ENCODE data around the gene MCF2L. TPM values are rescaled to one million over a fixed set of nuclear protein-coding genes. Genes with fewer than 3 reads are reported as not detected.

The MCF2L gene
- total RNA-seq, 1 experiment from 2014 or later, result 5.8 TPM

DNA sequence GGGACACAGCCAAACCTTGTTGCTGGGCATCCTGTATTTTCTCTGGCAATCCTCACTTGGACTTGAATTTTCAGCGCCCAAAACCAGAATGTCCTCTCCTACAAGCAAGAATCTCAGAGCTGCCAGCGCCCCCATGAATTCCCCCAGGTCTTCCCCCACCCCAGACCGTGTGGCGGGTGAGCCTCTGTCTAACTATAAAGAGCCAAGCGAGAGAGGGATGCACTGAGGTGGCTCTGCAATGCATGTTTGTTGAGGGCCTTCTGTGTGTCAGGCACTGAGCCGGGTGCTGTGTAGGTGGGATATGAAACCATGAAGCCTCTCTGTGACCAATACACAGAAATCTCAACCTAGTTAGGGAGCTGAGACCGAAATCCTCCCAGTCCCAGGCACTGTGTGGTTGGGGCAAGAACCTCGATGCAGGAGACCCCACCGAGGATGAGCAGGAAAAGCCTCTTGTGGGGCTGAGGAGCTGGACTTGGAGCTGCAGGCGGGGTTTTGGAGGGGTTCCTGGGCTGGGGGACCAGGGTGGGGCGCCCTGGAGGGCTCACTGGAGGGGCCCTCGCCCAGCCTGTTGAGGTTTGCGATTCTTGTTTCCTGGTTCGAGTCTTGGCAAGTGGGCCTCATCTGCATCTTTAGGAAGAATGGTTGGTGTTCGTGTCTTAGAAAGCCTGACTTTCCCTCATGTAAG is 177.0 kb downstream of the MCF2L start:
- no peak overlapping the region for H3K4me3 ChIP-seq
- no peaks in the 10 kb centered on the region for H3K9me3 ChIP-seq
- no peak for DNase-seq
- no peaks in the 10 kb centered on the region for H3K27me3 ChIP-seq
- H3K36me3 ChIP-seq, result no peaks in the 10 kb centered on the region

DNA sequence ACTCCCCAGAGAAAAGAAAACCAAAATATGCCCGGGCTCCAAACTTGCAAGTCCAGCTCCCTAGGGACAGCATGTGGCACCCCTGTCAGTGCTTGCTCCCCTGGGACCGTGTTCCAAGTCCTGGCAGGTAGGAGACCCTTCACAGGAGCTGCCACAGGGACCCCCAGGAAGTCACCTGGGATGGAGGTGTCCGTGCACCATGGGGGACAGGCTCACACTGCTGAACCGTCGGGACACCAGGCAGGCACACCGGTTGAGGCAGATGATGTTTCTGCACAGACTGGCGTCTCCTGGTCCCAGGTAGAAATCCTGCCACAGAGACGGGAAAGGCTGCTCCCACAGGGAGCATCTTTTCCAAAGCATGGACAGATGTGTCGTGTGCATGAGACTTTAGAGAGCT is 177.7 kb downstream of the MCF2L start:
- no peak for DNase-seq
- Histone ChIP-seq H3K36me3 (no peaks in the 10 kb centered on the region), H3K9me3 (no peaks in the 10 kb centered on the region), H3K27me3 (no peaks in the 10 kb centered on the region), H3K4me3 (no peak overlapping the region)

DNA sequence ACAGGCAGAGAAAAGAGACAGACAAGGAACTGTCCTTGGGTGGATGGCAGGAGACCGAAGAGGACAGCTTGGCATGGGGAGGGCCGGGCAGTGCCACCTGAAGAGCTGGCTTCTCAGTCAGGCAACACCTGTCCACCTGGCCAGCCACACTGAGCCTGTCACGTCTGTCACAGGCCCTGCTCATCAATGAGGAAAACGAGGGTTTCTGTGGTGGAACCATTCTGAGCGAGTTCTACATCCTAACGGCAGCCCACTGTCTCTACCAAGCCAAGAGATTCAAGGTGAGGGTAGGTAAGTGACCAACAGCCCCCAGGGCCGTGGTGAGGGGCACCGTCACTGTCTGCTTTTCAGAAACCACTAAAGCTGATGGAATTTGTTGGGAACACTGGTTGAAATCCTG is 178.2 kb downstream of the MCF2L start:
- no peaks in the 10 kb centered on the region for H3K9me3 ChIP-seq
- no peak for DNase-seq
- H3K27me3 ChIP-seq, result no peaks in the 10 kb centered on the region
- no peaks in the 10 kb centered on the region for H3K36me3 ChIP-seq
- H3K4me3 ChIP-seq, result no peak overlapping the region

DNA sequence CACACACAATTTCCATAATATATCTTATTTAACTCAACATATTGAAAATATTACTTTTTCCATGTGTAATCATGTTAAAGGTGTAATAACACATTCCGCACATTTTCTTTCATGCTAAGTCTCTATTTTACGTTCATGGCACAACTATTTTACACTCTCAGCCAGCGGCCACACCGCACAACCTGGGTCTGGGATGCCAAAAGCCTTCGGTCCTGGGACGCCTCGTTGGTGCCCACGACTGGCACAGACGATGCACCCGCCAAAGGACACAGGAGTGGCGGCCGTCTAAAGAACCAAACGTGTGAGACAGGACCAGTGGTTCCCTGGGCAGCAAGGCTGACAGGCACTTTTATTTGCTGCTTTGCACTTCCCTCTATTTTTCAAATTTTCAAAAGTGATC is 179.4 kb downstream of the MCF2L start:
- H3K9me3 ChIP-seq, result no peaks in the 10 kb centered on the region
- no peak overlapping the region for H3K4me3 ChIP-seq
- H3K27me3 ChIP-seq, result no peaks in the 10 kb centered on the region
- no peaks in the 10 kb centered on the region for H3K36me3 ChIP-seq
- DNase-seq, result no peak

DNA sequence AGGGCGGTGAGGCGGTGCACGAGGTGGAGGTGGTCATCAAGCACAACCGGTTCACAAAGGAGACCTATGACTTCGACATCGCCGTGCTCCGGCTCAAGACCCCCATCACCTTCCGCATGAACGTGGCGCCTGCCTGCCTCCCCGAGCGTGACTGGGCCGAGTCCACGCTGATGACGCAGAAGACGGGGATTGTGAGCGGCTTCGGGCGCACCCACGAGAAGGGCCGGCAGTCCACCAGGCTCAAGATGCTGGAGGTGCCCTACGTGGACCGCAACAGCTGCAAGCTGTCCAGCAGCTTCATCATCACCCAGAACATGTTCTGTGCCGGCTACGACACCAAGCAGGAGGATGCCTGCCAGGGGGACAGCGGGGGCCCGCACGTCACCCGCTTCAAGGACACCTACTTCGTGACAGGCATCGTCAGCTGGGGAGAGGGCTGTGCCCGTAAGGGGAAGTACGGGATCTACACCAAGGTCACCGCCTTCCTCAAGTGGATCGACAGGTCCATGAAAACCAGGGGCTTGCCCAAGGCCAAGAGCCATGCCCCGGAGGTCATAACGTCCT is 180.0 kb downstream of the MCF2L start:
- no peak overlapping the region for H3K4me3 ChIP-seq
- H3K9me3 ChIP-seq, result no peaks in the 10 kb centered on the region
- no peak for DNase-seq
- H3K27me3 ChIP-seq, result no peaks in the 10 kb centered on the region
- H3K36me3 ChIP-seq, result no peaks in the 10 kb centered on the region

Other genes starting within 250 kb of the MCF2L start
- gene F7, start 136.6 kb downstream of the MCF2L start, total RNA-seq (2014; rRNA removed; shearing (Covaris generic); ENCODE audit: low replicate concordance), result not detected in 2 replicates
- not detected in 2 replicates for gene F10, start 153.6 kb downstream of the MCF2L start, total RNA-seq (2014; rRNA removed; shearing (Covaris generic); ENCODE audit: low replicate concordance)
- not detected in 2 replicates for gene PROZ, start 189.4 kb downstream of the MCF2L start, total RNA-seq (2014; rRNA removed; shearing (Covaris generic); ENCODE audit: low replicate concordance)
- 74.5 and 106 TPM in 2 replicates for gene PCID2, start 239.5 kb downstream of the MCF2L start, total RNA-seq (2014; rRNA removed; shearing (Covaris generic); ENCODE audit: low replicate concordance)
- gene CUL4A, start 240.4 kb downstream of the MCF2L start, total RNA-seq (2014; rRNA removed; shearing (Covaris generic); ENCODE audit: low replicate concordance), result 157 and 2,206 TPM in 2 replicates